Astrocyte of the spinal cord (primary cell): ENCODE results near the gene UBE3D.

Experiments used
- DNase-seq: peaks from one replicate; pipeline ENCODE4 v3.0.0; 2011; ENCODE audit warnings: low read depth, low spot score
- H3K4me3 ChIP-seq: 2 replicates; pipeline ENCODE4 v1.5.1; 2011; ENCODE audit warnings: low read depth, mild to moderate bottlenecking, low read length, moderate library complexity
- CTCF ChIP-seq: IDR thresholded peaks from 2 replicates; pipeline ENCODE4 v1.5.1; 2012; ENCODE audit warnings: low read depth, mild to moderate bottlenecking, low read length, inconsistent platforms
- in situ Hi-C: cut with HindIII; loops from 2 replicates; pipeline ENCODE4 v1.10.0; 2017; ENCODE audit warnings: low sequenced_read_pairs

Gene UBE3D

GRCh38 chr6:82874867-82875266, 190.8 kb downstream of the UBE3D start:
- no peak for TF ChIP-seq CTCF
- H3K4me3 ChIP-seq: no peak overlapping the region
- in situ Hi-C loops: no loop called here
- DNase-seq: no peak

- in situ Hi-C loops: no loop called here
- no peak for DNase-seq
- no peak for TF ChIP-seq CTCF
- H3K4me3 ChIP-seq: no peak overlapping the region
Observed at GRCh38 chr6:82872185-82872584, 193.5 kb downstream of the UBE3D start.

GRCh38 chr6:82870582-82871172, 195.0 kb downstream of the UBE3D start:
- TF ChIP-seq CTCF: no peak

GRCh38 chr6:82869493-82869892, 196.1 kb downstream of the UBE3D start:
- no peak overlapping the region for H3K4me3 ChIP-seq
- in situ Hi-C loops: no loop called here
- no peak for DNase-seq
- TF ChIP-seq CTCF: no peak

More at GRCh38 chr6:82870582-82871172, 195.0 kb downstream of the UBE3D start:
- no peak for DNase-seq
- in situ Hi-C loops: no loop called here
- no peak overlapping the region for H3K4me3 ChIP-seq

- TF ChIP-seq CTCF: no peak
- in situ Hi-C loops: no loop called here
- H3K4me3 ChIP-seq: no peak overlapping the region
- no peak for DNase-seq
Observed at GRCh38 chr6:82867946-82868345, 197.7 kb downstream of the UBE3D start.

GRCh38 chr6:82866446-82866845, 199.2 kb downstream of the UBE3D start:
- no peak for TF ChIP-seq CTCF
- in situ Hi-C loops: no loop called here
- no peak for DNase-seq
- H3K4me3 ChIP-seq: no peak overlapping the region

- TF ChIP-seq CTCF: no peak
- in situ Hi-C loops: no loop called here
- DNase-seq: no peak
- H3K4me3 ChIP-seq: no peak overlapping the region
Observed at GRCh38 chr6:82865461-82865860, 200.2 kb downstream of the UBE3D start.
